GM12878 (cell line): Measurements from ENCODE around the gene RPA3. TPM values are rescaled to one million over a fixed set of nuclear protein-coding genes. Genes with fewer than 3 reads are reported as not detected.

ENCODE experiments used
- CHD2 ChIP-seq: IDR thresholded peaks from 2 replicates; pipeline ENCODE4 v1.6.1; 2011; ENCODE audit warnings: low read depth, low read length, improper control_type of control experiment, borderline replicate concordance
- EGR1 ChIP-seq, 2 experiments: IDR thresholded peaks; 1 replicate in 1 of 2; 2 replicates in 1 of 2; pipeline ENCODE4 v1.6.1; 2011 to 2012; ENCODE audit warnings: low read depth in 2 of 2, low read length in 2 of 2, borderline replicate concordance in 1 of 2, mild to moderate bottlenecking in 1 of 2, moderate library complexity in 1 of 2
- NFXL1 ChIP-seq: fragments of 450-650 bp; IDR thresholded peaks from 2 replicates; pipeline ENCODE4 v1.6.1; 2017; ENCODE audit warnings: antibody characterized with exemption, mild to moderate bottlenecking, borderline replicate concordance
- POU2F2 ChIP-seq: IDR thresholded peaks from 3 replicates; pipeline ENCODE4 v1.6.1; 2011; ENCODE audit warnings: low read depth, mild to moderate bottlenecking, low read length, borderline replicate concordance
- SREBF2 ChIP-seq: IDR thresholded peaks from 2 replicates; pipeline ENCODE4 v1.6.1; 2012; ENCODE audit warnings: mild to moderate bottlenecking, low read length
- polyA plus RNA-seq, 11 experiments: library from polyadenylated mRNA; depleted of rRNA in 4 of 11; unstranded in 6 of 11; stranded (reverse) in 5 of 11; fragments of >200 nt; fragmentation: Nextera tagmentation in 4 of 11; fragmentation: Illumina TruSeq in 1 of 11; extraction: Ambion mirVana in 4 of 11; extraction: Trizol in 1 of 11; gene quantifications; 1 replicate in 1 of 11; 2 replicates in 10 of 11; pipeline versions ENCODE4 v1.2.1 to v1.2.3, GENCODE V29; 2011 to 2016; ENCODE audit warnings: inconsistent platforms in 2 of 11, missing spikeins in 2 of 11, low read depth in 1 of 11
- total RNA-seq, 4 experiments: library from RNA; depleted of rRNA in 3 of 4; stranded (reverse); fragments of >200 nt in 3 of 4; fragmentation: Illumina TruSeq in 1 of 4; extraction: Trizol in 1 of 4; gene quantifications; 2 replicates each; pipeline versions ENCODE4 v1.2.1 to v1.2.3, GENCODE V29; 2013 to 2021
- TF ChIP-seq, protein P1 (sequence below): fragments of 450-650 bp; IDR thresholded peaks from 2 replicates; pipeline ENCODE4 v1.6.1; 2017; ENCODE audit warnings: borderline replicate concordance
- TF ChIP-seq, protein P2 (sequence below): fragments of 450-650 bp; IDR thresholded peaks from 2 replicates; pipeline ENCODE4 v1.6.1; 2017; ENCODE audit warnings: mild to moderate bottlenecking
- TF ChIP-seq, protein P3 (sequence below): fragments of 450-650 bp; IDR thresholded peaks from 2 replicates; pipeline ENCODE4 v1.6.1; 2017; ENCODE audit warnings: low read depth, mild to moderate bottlenecking, moderate library complexity

The RPA3 gene
- total and polyA plus RNA-seq, 10 of the 15 experiments (the other 5 are each of a cell fraction or from before 2014, with no cell fraction given), result 60.2 to 343 (median 112) TPM

DNA sequence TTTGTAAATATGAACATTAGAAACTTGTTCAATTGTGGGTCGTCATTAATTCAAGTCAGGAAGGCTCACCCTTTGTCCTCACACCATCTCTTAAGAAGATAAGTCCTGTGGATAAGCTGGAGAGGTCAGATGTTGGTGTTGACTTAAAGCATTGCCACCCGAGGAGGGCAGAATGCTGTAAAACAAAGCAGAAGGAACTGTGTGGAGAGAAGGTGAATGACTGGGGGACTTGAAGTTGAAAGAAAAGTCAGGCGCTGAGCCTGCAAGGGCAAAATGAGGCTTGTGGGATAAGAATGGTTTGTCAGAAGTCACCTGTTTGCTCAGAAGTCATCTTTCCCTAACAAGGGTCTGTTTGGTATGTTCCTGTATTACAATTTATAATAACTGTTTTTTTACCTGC lies 9.1 kb downstream of the RPA3 start (continued):
- TF ChIP-seq, protein P1, sequence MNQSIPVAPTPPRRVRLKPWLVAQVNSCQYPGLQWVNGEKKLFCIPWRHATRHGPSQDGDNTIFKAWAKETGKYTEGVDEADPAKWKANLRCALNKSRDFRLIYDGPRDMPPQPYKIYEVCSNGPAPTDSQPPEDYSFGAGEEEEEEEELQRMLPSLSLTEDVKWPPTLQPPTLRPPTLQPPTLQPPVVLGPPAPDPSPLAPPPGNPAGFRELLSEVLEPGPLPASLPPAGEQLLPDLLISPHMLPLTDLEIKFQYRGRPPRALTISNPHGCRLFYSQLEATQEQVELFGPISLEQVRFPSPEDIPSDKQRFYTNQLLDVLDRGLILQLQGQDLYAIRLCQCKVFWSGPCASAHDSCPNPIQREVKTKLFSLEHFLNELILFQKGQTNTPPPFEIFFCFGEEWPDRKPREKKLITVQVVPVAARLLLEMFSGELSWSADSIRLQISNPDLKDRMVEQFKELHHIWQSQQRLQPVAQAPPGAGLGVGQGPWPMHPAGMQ, result no peak
- TF ChIP-seq, protein P2, sequence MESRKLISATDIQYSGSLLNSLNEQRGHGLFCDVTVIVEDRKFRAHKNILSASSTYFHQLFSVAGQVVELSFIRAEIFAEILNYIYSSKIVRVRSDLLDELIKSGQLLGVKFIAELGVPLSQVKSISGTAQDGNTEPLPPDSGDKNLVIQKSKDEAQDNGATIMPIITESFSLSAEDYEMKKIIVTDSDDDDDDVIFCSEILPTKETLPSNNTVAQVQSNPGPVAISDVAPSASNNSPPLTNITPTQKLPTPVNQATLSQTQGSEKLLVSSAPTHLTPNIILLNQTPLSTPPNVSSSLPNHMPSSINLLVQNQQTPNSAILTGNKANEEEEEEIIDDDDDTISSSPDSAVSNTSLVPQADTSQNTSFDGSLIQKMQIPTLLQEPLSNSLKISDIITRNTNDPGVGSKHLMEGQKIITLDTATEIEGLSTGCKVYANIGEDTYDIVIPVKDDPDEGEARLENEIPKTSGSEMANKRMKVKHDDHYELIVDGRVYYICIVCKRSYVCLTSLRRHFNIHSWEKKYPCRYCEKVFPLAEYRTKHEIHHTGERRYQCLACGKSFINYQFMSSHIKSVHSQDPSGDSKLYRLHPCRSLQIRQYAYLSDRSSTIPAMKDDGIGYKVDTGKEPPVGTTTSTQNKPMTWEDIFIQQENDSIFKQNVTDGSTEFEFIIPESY, result no peak
- TF ChIP-seq CHD2 (no peak), SREBF2 (no peak), EGR1 (IDR thresholded peaks at IDR 0.05; ENCODE audit: borderline replicate concordance in 1 of 2, low read depth in 2 of 2, low read length in 2 of 2) (no peak), NFXL1 (no peak), POU2F2 (no peak)
- TF ChIP-seq, protein P3, sequence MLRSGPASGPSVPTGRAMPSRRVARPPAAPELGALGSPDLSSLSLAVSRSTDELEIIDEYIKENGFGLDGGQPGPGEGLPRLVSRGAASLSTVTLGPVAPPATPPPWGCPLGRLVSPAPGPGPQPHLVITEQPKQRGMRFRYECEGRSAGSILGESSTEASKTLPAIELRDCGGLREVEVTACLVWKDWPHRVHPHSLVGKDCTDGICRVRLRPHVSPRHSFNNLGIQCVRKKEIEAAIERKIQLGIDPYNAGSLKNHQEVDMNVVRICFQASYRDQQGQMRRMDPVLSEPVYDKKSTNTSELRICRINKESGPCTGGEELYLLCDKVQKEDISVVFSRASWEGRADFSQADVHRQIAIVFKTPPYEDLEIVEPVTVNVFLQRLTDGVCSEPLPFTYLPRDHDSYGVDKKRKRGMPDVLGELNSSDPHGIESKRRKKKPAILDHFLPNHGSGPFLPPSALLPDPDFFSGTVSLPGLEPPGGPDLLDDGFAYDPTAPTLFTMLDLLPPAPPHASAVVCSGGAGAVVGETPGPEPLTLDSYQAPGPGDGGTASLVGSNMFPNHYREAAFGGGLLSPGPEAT, result no peak
